Gastroesophageal sphincter (tissue), 4 donors: Measurements from ENCODE around the gene RBM18. TPM values are rescaled to one million over a fixed set of nuclear protein-coding genes. Genes with fewer than 3 reads are reported as not detected.

Experiments
- ATAC-seq: fragments of 150-250 bp; one replicate; pipeline ENCODE4 v1.9.1; 2016; ENCODE audit warnings: mild to moderate bottlenecking, moderate library complexity
- H3K27ac ChIP-seq, 4 donors: fragments of 200-600 bp; sonication (generic) in 3 of 4; 1 replicate in 3 of 4; 2 replicates in 1 of 4; pipeline ENCODE4 v1.5.1; 2016 to 2019
- H3K27me3 ChIP-seq: fragments of 200-600 bp; sonication (generic); one replicate; pipeline ENCODE4 v1.5.1; 2019
- H3K36me3 ChIP-seq, 2 donors: fragments of 200-600 bp; sonication (generic); one replicate each; pipeline ENCODE4 v1.5.1; 2019; ENCODE audit warnings: control low read depth in 1 of 2
- H3K4me1 ChIP-seq, 3 donors: fragments of 200-600 bp; sonication (generic); 1 replicate in 2 of 3; 2 replicates in 1 of 3; pipeline ENCODE4 v1.5.1; 2016 to 2019; ENCODE audit warnings: control low read depth in 2 of 3
- H3K4me3 ChIP-seq, 2 donors: fragments of 200-600 bp; sonication (generic); one replicate each; pipeline ENCODE4 v1.5.1; 2019; ENCODE audit warnings: mild to moderate bottlenecking in 1 of 2, moderate library complexity in 1 of 2
- H3K9me3 ChIP-seq, 3 donors: fragments of 200-600 bp; sonication (generic); one replicate each; pipeline ENCODE4 v1.5.1; 2017 to 2019; ENCODE audit warnings: control low read depth in 2 of 3
- CTCF ChIP-seq, 4 experiments: fragments of 200-600 bp in 2 of 4; fragments of 450-650 bp in 2 of 4; sonication (generic) in 1 of 4; IDR thresholded peaks; one replicate each; pipeline ENCODE4 v1.5.1; 2017 to 2019; ENCODE audit warnings: antibody characterized with exemption in 4 of 4, mild to moderate bottlenecking in 2 of 4, moderate library complexity in 2 of 4
- EP300 ChIP-seq: sonication (generic); formaldehyde crosslinking; IDR thresholded peaks from one replicate; pipeline ENCODE4 v1.6.1; 2017; ENCODE audit warnings: antibody characterized with exemption, mild to moderate bottlenecking
- POLR2A ChIP-seq, 2 donors: fragments of 450-650 bp; IDR thresholded peaks; one replicate each; pipeline ENCODE4 v1.6.1; 2017; ENCODE audit warnings: antibody characterized with exemption in 2 of 2, mild to moderate bottlenecking in 2 of 2, moderate library complexity in 1 of 2
- POLR2AphosphoS5 ChIP-seq: sonication (generic); formaldehyde crosslinking; IDR thresholded peaks from one replicate; pipeline ENCODE4 v1.6.1; 2017; ENCODE audit warnings: antibody characterized with exemption
- WGBS, 2 donors: methylation state at CpG; one replicate each; pipeline ENCODE4 v1.1.5; 2018; ENCODE audit warnings: low coverage in 1 of 2; 5-methylcytosine and 5-hydroxymethylcytosine counted together
- total RNA-seq, 4 donors: library from RNA; depleted of rRNA; stranded (reverse); fragments of >200 nt; gene quantifications; one replicate each; pipeline ENCODE4 v1.1.0, GENCODE V29; 2016

Gene RBM18
- total RNA-seq, 4 donors from 2014 or later, result 11.0 to 21.5 (median 18.1) TPM

- Histone ChIP-seq H3K27ac (no peak overlapping the region), H3K36me3 (peaks cover 19 to 91% of the 10 kb centered on the region in 2 donors), H3K9me3 (no peaks in the 10 kb centered on the region), H3K27me3 (no peaks in the 10 kb centered on the region), H3K4me3 (no peak overlapping the region), H3K4me1 (no peaks in the 10 kb centered on the region)
- ATAC-seq, result no peak
- TF ChIP-seq POLR2AphosphoS5 (no peak), CTCF (IDR thresholded peaks at IDR 0.05) (no peak), EP300 (no peak), POLR2A (IDR thresholded peaks at IDR 0.05) (no peak)
- WGBS, 2 donors, result 90 to 100% methylated on average over 1 of the region's 1 CpG
Observed at GRCh38 chr9:122287214-122287720, 22.6 kb upstream of the RBM18 start.

DNA sequence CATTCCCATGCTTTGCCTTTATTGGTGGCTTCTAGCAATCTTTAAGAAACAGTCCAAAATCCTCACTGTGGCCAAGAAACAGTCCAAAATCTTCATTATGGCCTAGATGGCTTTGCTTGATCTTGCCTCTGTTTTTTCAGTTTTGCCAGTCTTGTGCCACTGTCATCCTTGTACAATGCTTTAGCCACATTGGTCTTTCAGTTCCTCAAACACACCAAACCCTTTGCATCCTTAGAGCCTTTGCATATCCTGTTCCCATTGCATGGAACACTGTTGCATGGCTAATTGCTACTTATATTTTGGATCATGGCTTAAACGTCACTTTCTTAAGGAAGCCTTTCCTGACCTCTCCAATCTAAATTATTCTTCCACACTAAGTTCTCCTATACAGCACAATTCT lies 22.1 kb upstream of the RBM18 start:
- H3K9me3 ChIP-seq, result no peaks in the 10 kb centered on the region
- WGBS, 2 donors, result 38 to 87% methylated on average over 1 of the region's 1 CpG
- H3K4me1 ChIP-seq, result no peaks in the 10 kb centered on the region
- TF ChIP-seq POLR2A (IDR thresholded peaks at IDR 0.05) (no peak), CTCF (IDR thresholded peaks at IDR 0.05) (no peak), POLR2AphosphoS5 (no peak), EP300 (no peak)
- H3K36me3 ChIP-seq, result peaks cover 19 to 88% of the 10 kb centered on the region in 2 donors
- H3K27me3 ChIP-seq, result no peaks in the 10 kb centered on the region
- no peak for ATAC-seq
- no peak overlapping the region for H3K27ac ChIP-seq
- H3K4me3 ChIP-seq, result no peak overlapping the region

DNA sequence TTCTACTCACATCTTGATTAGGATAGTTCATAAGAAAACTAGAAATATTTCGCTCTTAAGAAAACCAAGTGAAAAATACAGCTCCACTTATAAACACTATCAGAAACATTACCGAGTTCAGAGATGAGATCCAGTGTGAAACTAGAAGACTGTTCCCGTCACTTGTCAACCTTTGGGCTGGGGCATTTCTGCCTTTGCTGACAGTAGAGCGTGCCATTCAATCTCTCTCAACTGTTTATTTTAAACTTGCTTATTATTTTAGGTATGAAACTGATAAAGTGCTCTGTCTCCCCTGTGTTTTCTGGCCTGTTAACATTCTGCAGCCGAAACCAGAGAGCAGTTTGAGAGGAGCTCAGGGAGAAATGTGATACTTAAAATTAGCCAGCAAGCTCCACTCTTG lies 16.7 kb upstream of the RBM18 start:
- no peak for ATAC-seq
- peaks cover 8 to 64% of the 10 kb centered on the region in 2 donors for H3K36me3 ChIP-seq
- 80 to 82% methylated on average over 5 of the region's 5 CpGs for WGBS, 2 donors
- no peak overlapping the region for H3K27ac ChIP-seq
- no peaks in the 10 kb centered on the region for H3K4me1 ChIP-seq
- peaks cover 0 to 13% (median 0%) of the 10 kb centered on the region in 3 donors for H3K9me3 ChIP-seq
- TF ChIP-seq EP300 (no peak), POLR2A (IDR thresholded peaks at IDR 0.05) (no peak), POLR2AphosphoS5 (no peak)
- no peak overlapping the region for H3K4me3 ChIP-seq
- H3K27me3 ChIP-seq, result no peaks in the 10 kb centered on the region

DNA sequence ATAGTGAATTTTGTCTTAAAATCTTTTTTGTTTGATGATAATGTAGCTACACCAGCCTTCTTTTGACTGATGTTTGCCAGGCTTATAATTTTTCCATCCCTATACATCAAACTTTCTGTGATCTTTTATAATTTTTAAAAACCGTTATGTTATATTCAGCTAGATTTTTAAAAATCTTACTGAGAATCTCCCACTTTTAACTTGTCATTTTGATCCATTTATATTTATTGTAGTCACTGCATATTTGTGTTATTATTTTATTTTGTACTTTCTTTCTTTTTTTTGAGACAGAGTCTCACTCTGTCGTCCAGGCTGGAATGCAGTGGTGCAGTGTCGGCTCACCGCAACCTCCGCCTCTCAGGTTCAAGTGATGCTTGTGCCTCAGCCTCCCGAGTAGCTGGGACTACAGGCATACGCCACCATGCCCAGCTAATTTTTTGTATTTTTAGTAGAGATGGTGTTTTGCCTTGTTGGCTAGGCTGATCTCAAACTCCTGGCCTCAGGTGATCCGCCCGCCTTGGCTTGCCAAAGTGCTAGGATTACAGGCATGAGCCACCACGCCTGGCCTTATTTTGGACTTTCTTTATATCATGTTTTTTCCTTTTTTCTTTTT lies 12.8 kb upstream of the RBM18 start:
- Histone ChIP-seq H3K27ac (no peak overlapping the region), H3K4me1 (no peaks in the 10 kb centered on the region), H3K27me3 (no peaks in the 10 kb centered on the region), H3K36me3 (peaks cover 0 to 47% of the 10 kb centered on the region in 2 donors), H3K9me3 (peaks cover 0 to 13% (median 0%) of the 10 kb centered on the region in 3 donors), H3K4me3 (no peak overlapping the region)
- no peak for ATAC-seq
- TF ChIP-seq POLR2A (IDR thresholded peaks at IDR 0.05), result no peak
- TF ChIP-seq CTCF (IDR thresholded peaks at IDR 0.05), result no peak
- no peak for TF ChIP-seq POLR2AphosphoS5
- no peak for TF ChIP-seq EP300
- 97 to 100% methylated on average over 5 to 10 of the region's 10 CpGs for WGBS, 2 donors

DNA sequence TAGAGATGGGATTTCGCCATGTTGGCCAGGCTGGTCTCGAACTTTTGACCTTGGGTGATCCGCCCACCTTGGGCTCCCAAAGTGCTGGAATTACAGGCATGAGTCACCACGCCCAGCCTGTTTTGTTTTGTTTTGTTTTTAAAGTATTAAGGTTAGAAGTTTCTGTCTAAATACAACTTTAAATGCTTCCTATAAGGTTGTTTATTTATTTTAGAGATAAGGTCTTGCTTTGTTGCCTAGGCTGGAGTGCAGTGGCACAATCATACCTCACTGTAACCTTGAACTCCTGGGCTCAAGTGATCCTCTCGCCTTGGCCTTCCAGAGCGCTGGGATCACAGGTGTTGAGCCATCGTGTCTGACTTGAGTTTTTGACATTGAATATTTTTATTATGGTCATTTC lies 11.5 kb upstream of the RBM18 start:
- no peak for ATAC-seq
- peaks cover 0 to 13% (median 0%) of the 10 kb centered on the region in 3 donors for H3K9me3 ChIP-seq
- peaks cover 0 to 45% of the 10 kb centered on the region in 2 donors for H3K36me3 ChIP-seq
- no peaks in the 10 kb centered on the region for H3K27me3 ChIP-seq
- H3K4me3 ChIP-seq, result no peak overlapping the region
- WGBS, 2 donors, result 95 to 98% methylated on average over 6 to 7 of the region's 7 CpGs
- H3K4me1 ChIP-seq, result no peaks in the 10 kb centered on the region
- TF ChIP-seq POLR2AphosphoS5, result no peak
- no peak for TF ChIP-seq EP300
- no peak for TF ChIP-seq CTCF (IDR thresholded peaks at IDR 0.05)
- TF ChIP-seq POLR2A (IDR thresholded peaks at IDR 0.05), result no peak
- no peak overlapping the region for H3K27ac ChIP-seq
